IMR-90 (cell line): ENCODE measurements around the gene SNED1. TPM values are rescaled to one million over a fixed set of nuclear protein-coding genes. Genes with fewer than 3 reads are reported as not detected.

Source experiments
- ATAC-seq: fragments of 200-7000 bp; cut with Tn5 transposase; 2 replicates; pipeline ENCODE4 v1.9.1; 2020; ENCODE audit warnings: low read depth, mild to moderate bottlenecking, moderate library complexity
- BruUV-seq: library from RNA; stranded (reverse); fragments of 400-500 nt; replicated peaks from 2 replicates; lab custom pipeline; 2021; lab: Mats Ljungman, UMichigan
- CTCF ChIA-PET: fragments of 300-600 bp; formaldehyde crosslinking; extraction: SDS; loops from one replicate; lab custom pipeline; 2021; ENCODE audit warnings: antibody characterized with exemption; lab: Yijun Ruan, JAX
- POLR2A ChIA-PET: fragments of 300-600 bp; sonication (Branson Sonifier 250); formaldehyde crosslinking; loops from one replicate; lab custom pipeline; 2022; ENCODE audit warnings: antibody characterized with exemption; ENCODE audit not compliant: unreplicated experiment; lab: Charles Lee
- DNase-seq: peaks from one replicate; pipeline ENCODE4 v3.0.0; 2013
- H2AFZ ChIP-seq: replicated peaks from 2 replicates; pipeline ENCODE3; 2013; ENCODE audit warnings: low read length, mild to moderate bottlenecking; ENCODE audit not compliant: poor library complexity
- H2AK5ac ChIP-seq: 2 replicates; pipeline ENCODE4 v1.6.1; 2013; ENCODE audit warnings: low read depth, low read length, inconsistent platforms
- H2AK9ac ChIP-seq: replicated peaks from 2 replicates; pipeline ENCODE3; 2013; ENCODE audit warnings: mild to moderate bottlenecking, low read depth, low read length, moderate library complexity; ENCODE audit not compliant: poor library complexity
- H2BK120ac ChIP-seq: 2 replicates; pipeline ENCODE4 v1.6.1; 2013; ENCODE audit warnings: low read depth, low read length, inconsistent platforms
- H2BK15ac ChIP-seq: 3 replicates; pipeline ENCODE4 v1.6.1; 2013; ENCODE audit warnings: low read depth, low read length, inconsistent platforms
- H2BK20ac ChIP-seq: 2 replicates; pipeline ENCODE4 v1.6.1; 2013; ENCODE audit warnings: low read depth, mild to moderate bottlenecking, inconsistent platforms, low read length, moderate library complexity
- H2BK5ac ChIP-seq: 2 replicates; pipeline ENCODE4 v1.6.1; 2013; ENCODE audit warnings: mild to moderate bottlenecking, low read depth, low read length, inconsistent platforms; ENCODE audit not compliant: poor library complexity, severe bottlenecking
- H3K14ac ChIP-seq: replicated peaks from 2 replicates; pipeline ENCODE4 v1.6.1; 2013; ENCODE audit warnings: low read depth, low read length, inconsistent platforms
- H3K18ac ChIP-seq: 2 replicates; pipeline ENCODE4 v1.6.1; 2013; ENCODE audit warnings: low read depth, low read length, control low read depth
- H3K23ac ChIP-seq: 2 replicates; pipeline ENCODE4 v1.6.1; 2013; ENCODE audit warnings: low read depth, low read length, inconsistent platforms
- H3K27ac ChIP-seq: 2 replicates; pipeline ENCODE4 v1.5.1; 2013; ENCODE audit warnings: mild to moderate bottlenecking, control low read depth, low read length; ENCODE audit not compliant: insufficient read depth
- H3K27me3 ChIP-seq: 2 replicates; pipeline ENCODE4 v1.6.1; 2013; ENCODE audit warnings: low read length; ENCODE audit not compliant: control insufficient read depth, insufficient read depth
- H3K36me3 ChIP-seq: 2 replicates; pipeline ENCODE4 v1.6.1; 2013; ENCODE audit warnings: low read length, mixed read lengths; ENCODE audit not compliant: control insufficient read depth, insufficient read depth
- H3K4ac ChIP-seq: 2 replicates; pipeline ENCODE4 v1.6.1; 2013; ENCODE audit warnings: low read depth, low read length, inconsistent platforms
- H3K4me1 ChIP-seq: 2 replicates; pipeline ENCODE4 v1.6.1; 2013; ENCODE audit warnings: low read length, mixed read lengths; ENCODE audit not compliant: control insufficient read depth, insufficient read depth
- H3K4me2 ChIP-seq: 2 replicates; pipeline ENCODE4 v1.6.1; 2013; ENCODE audit warnings: low read depth, mild to moderate bottlenecking, control low read depth, low read length, moderate library complexity
- H3K4me3 ChIP-seq: 2 replicates; pipeline ENCODE4 v1.5.1; 2013; ENCODE audit warnings: low read depth, mild to moderate bottlenecking, control low read depth, low read length, moderate library complexity; ENCODE audit not compliant: insufficient read depth
- H3K56ac ChIP-seq: 2 replicates; pipeline ENCODE4 v1.6.1; 2013; ENCODE audit warnings: low read length, inconsistent platforms; ENCODE audit not compliant: insufficient read depth; ENCODE audit errors: extremely low read depth
- H3K79me1 ChIP-seq, 2 experiments: 2 replicates each; pipeline ENCODE4 v1.6.1; 2013; ENCODE audit warnings: low read length in 2 of 2, inconsistent platforms in 1 of 2, low read depth in 1 of 2
- H3K9ac ChIP-seq: 2 replicates; pipeline ENCODE4 v1.6.1; 2013; ENCODE audit warnings: low read depth, low read length, control low read depth
- H3K9me1 ChIP-seq: 2 replicates; pipeline ENCODE4 v1.6.1; 2013; ENCODE audit warnings: low read length, inconsistent platforms; ENCODE audit not compliant: insufficient read depth
- H3K9me3 ChIP-seq: 2 replicates; pipeline ENCODE4 v1.6.1; 2013; ENCODE audit warnings: low read length; ENCODE audit not compliant: control insufficient read depth, insufficient read depth
- H4K20me1 ChIP-seq: 2 replicates; pipeline ENCODE4 v1.6.1; 2013; ENCODE audit warnings: low read length, inconsistent platforms; ENCODE audit not compliant: insufficient read depth
- H4K5ac ChIP-seq: 2 replicates; pipeline ENCODE4 v1.6.1; 2013; ENCODE audit warnings: mild to moderate bottlenecking, low read depth, low read length, control low read depth
- H4K8ac ChIP-seq, 2 experiments: 2 replicates each; pipeline ENCODE4 v1.6.1; 2013; ENCODE audit warnings: low read depth in 2 of 2, low read length in 2 of 2, control low read depth in 1 of 2, inconsistent platforms in 1 of 2
- H4K91ac ChIP-seq: 2 replicates; pipeline ENCODE4 v1.6.1; 2013; ENCODE audit warnings: low read depth, low read length, inconsistent platforms; ENCODE audit not compliant: insufficient read depth
- BHLHE40 ChIP-seq: fragments of 150-350 bp; IDR thresholded peaks from 2 replicates; pipeline ENCODE4 v1.6.1; 2016; ENCODE audit warnings: mild to moderate bottlenecking, low read depth, low read length
- CEBPB ChIP-seq: IDR thresholded peaks from 2 replicates; pipeline ENCODE4 v1.6.1; 2012; ENCODE audit warnings: low read depth, low read length, improper control_type of control experiment
- CHD1 ChIP-seq: IDR thresholded peaks from 2 replicates; pipeline ENCODE4 v1.6.1; 2012; ENCODE audit warnings: low read depth, low read length, improper control_type of control experiment
- FOS ChIP-seq: fragments of 150-350 bp; IDR thresholded peaks from 2 replicates; pipeline ENCODE4 v1.6.1; 2016; ENCODE audit warnings: low read depth, low read length
- MAFK ChIP-seq: IDR thresholded peaks from 2 replicates; pipeline ENCODE4 v1.6.1; 2012; ENCODE audit warnings: low read depth, low read length, improper control_type of control experiment
- MXI1 ChIP-seq: IDR thresholded peaks from 2 replicates; pipeline ENCODE4 v1.6.1; 2012; ENCODE audit warnings: low read depth, mild to moderate bottlenecking, low read length, moderate library complexity, borderline replicate concordance
- NFE2L2 ChIP-seq: fragments of 150-350 bp; IDR thresholded peaks from 2 replicates; pipeline ENCODE4 v1.6.1; 2016; ENCODE audit warnings: low read depth, mild to moderate bottlenecking, low read length
- POLR2A ChIP-seq: IDR thresholded peaks from 2 replicates; pipeline ENCODE4 v1.6.1; 2012; ENCODE audit warnings: mild to moderate bottlenecking, low read depth, low read length
- RAD21 ChIP-seq: IDR thresholded peaks from 2 replicates; pipeline ENCODE4 v1.6.1; 2012; ENCODE audit warnings: low read length, improper control_type of control experiment
- RCOR1 ChIP-seq: IDR thresholded peaks from 2 replicates; pipeline ENCODE4 v1.6.1; 2012; ENCODE audit warnings: mild to moderate bottlenecking, low read length, improper control_type of control experiment; ENCODE audit not compliant: insufficient replicate concordance
- RFX5 ChIP-seq: IDR thresholded peaks from 2 replicates; pipeline ENCODE4 v1.8.0; 2012; ENCODE audit warnings: low read depth, mild to moderate bottlenecking, low read length, moderate library complexity
- SMC3 ChIP-seq: fragments of 150-350 bp; IDR thresholded peaks from 2 replicates; pipeline ENCODE4 v1.6.1; 2016; ENCODE audit warnings: low read depth, mild to moderate bottlenecking, antibody characterized with exemption, low read length, moderate library complexity
- WGBS, 2 experiments: methylation state at CpG; one replicate each; pipeline versions ENCODE4 v1.1.5 to v1.1.7; 2013; ENCODE audit warnings: missing lambda C conversion rate in 2 of 2; ENCODE audit not compliant: insufficient read length in 1 of 2; ENCODE audit errors: extremely low coverage in 2 of 2; 5-methylcytosine and 5-hydroxymethylcytosine counted together
- dilution Hi-C: fragments of 300-500 bp; cut with HindIII; formaldehyde crosslinking; loops from one replicate; pipeline ENCODE4 v1.14.3; 2018; ENCODE audit warnings: low sequenced_read_pairs; ENCODE audit not compliant: unreplicated experiment
- in situ Hi-C: fragments of 300-500 bp; cut with MboI; formaldehyde crosslinking; loops from 3 replicates; pipeline ENCODE4 v1.14.3; 2019; ENCODE audit warnings: low sequenced_read_pairs, inconsistent platforms, mixed read lengths
- intact Hi-C: fragments of 100-400 bp; cut with micrococcal nuclease; formaldehyde crosslinking; loops from 2 replicates; pipeline ENCODE4 v1.10.0; 2022
- polyA plus RNA-seq, 3 experiments: library from polyadenylated mRNA; depleted of rRNA; stranded (reverse); fragments of >200 nt; gene quantifications; 2 replicates each; pipeline ENCODE4 v1.2.3, GENCODE V29; 2012; ENCODE audit warnings: low replicate concordance in 1 of 3
- total RNA-seq: library from RNA; depleted of rRNA; stranded (reverse); fragments of >200 nt; gene quantifications from 2 replicates; pipeline ENCODE4 v1.2.3, GENCODE V29; 2012
- TF ChIP-seq, protein P1 (sequence below): fragments of 150-350 bp; IDR thresholded peaks from 2 replicates; pipeline ENCODE4 v1.6.1; 2016; ENCODE audit warnings: low read depth, mild to moderate bottlenecking, low read length, moderate library complexity, borderline replicate concordance
- TF ChIP-seq, protein P2 (sequence below): fragments of 150-350 bp; IDR thresholded peaks from 2 replicates; pipeline ENCODE4 v1.6.1; 2017; ENCODE audit warnings: mild to moderate bottlenecking, antibody characterized with exemption, low read length, low read depth
- TF ChIP-seq, protein P3 (sequence below): conservative IDR thresholded peaks from 2 replicates; pipeline ENCODE4 v1.5.1; 2012; ENCODE audit warnings: mild to moderate bottlenecking, low read depth, low read length, improper control_type of control experiment

The SNED1 gene
- total and polyA plus RNA-seq, 2 of the 4 experiments (the other 2 are of a cell fraction), result 1.1 to 3.4 TPM

DNA sequence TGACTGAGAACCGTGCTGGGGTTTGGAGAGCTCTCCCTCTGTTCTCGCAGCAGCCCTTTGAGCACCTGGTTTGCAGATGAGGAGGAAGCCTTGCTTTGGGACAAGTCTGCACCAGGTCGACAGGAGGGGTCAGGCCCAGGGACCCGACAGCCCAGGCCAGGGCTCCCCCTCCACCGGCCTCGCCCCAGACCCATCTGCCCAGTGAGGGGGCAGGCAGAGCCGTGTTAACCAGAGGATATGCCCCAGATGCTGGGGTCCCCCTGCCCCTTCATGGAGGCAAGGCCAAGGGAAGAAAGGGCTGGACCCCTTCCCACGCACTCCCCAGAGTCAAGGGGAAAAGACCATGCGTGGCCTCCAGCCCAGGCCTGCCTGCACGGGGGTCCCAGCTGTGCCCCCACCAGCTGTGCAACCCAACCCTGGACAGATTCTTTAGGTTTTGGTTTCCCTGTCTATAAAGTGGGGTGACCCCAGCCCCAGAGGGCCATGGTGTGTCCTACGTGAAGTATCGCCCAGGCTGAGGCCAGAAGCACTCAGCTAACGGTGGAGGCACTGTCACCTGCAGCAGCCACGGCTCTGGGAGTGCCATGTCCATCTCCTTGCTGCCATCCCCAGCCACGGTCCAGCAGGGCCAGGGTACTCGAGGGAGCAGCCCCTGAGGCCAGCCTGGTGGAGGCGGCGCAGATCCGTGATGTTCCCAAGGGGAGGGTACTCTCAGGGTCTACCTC is 4.8 kb upstream of the SNED1 start:
- Histone ChIP-seq H3K36me3 (no peaks in the 10 kb centered on the region), H3K56ac (no peak overlapping the region), H3K79me1 (no peaks in the 10 kb centered on the region), H3K4me3 (no peak overlapping the region), H3K27ac (no peak overlapping the region), H3K4me2 (no peak overlapping the region), H2AK5ac (peak overlapping the region; percentile 89), H4K91ac (peak overlapping the region; percentile 32), H4K20me1 (no peaks in the 10 kb centered on the region), H3K9ac (no peak overlapping the region), H3K4ac (no peak overlapping the region; the same call in 1 of the 2 replicates), H2AK9ac (no peak overlapping the region), H3K4me1 (peaks cover 33% of the 10 kb centered on the region), H4K5ac (no peak overlapping the region; the same call in 1 of the 2 replicates), H4K8ac (0 out of 4 replicates have a peak overlapping the region, but pooled peaks of 1 of the 2 experiments have one; percentile 66), H3K27me3 (no peaks in the 10 kb centered on the region), H2BK20ac (no peak overlapping the region), H3K9me3 (peaks cover 2% of the 10 kb centered on the region; the same call in 1 of the 2 replicates), H2AFZ (no peak overlapping the region), H2BK120ac (peak overlapping the region; percentile 49; the same call in 1 of the 2 replicates), H2BK15ac (no peak overlapping the region; the same call in 2 of the 3 replicates), H3K9me1 (peaks cover 11% of the 10 kb centered on the region), H2BK5ac (no peak overlapping the region), H3K23ac (no peak overlapping the region), H3K14ac (no peak overlapping the region), H3K18ac (no peak overlapping the region; the same call in 1 of the 2 replicates)
- WGBS, 2 experiments, result 98% methylated on average over 8 of the region's 19 CpGs; no CpG with 5 or more reads in 1 of the 2 experiments
- dilution Hi-C loops (no loop called here), in situ Hi-C loops (no loop called here), intact Hi-C loops (loop anchor here (10.0 kb wide), 1 partner anchor 429 kb away; the partner anchor contains the start of genes DUSP28 and RNPEPL1)
- ChIA-PET POLR2A (no interaction called here), CTCF (no interaction called here)
- no peak for ATAC-seq
- no peak for DNase-seq
- no TSS peak for BruUV-seq
- TF ChIP-seq BHLHE40, result no peak
- TF ChIP-seq, protein P1, sequence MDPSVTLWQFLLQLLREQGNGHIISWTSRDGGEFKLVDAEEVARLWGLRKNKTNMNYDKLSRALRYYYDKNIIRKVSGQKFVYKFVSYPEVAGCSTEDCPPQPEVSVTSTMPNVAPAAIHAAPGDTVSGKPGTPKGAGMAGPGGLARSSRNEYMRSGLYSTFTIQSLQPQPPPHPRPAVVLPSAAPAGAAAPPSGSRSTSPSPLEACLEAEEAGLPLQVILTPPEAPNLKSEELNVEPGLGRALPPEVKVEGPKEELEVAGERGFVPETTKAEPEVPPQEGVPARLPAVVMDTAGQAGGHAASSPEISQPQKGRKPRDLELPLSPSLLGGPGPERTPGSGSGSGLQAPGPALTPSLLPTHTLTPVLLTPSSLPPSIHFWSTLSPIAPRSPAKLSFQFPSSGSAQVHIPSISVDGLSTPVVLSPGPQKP, result no peak
- no peak for TF ChIP-seq FOS
- no peak for TF ChIP-seq RAD21
- TF ChIP-seq CEBPB, result no peak
- no peak for TF ChIP-seq MXI1
- TF ChIP-seq MAFK, result no peak
- no peak for TF ChIP-seq RCOR1
- TF ChIP-seq CHD1, result no peak
- TF ChIP-seq, protein P2, sequence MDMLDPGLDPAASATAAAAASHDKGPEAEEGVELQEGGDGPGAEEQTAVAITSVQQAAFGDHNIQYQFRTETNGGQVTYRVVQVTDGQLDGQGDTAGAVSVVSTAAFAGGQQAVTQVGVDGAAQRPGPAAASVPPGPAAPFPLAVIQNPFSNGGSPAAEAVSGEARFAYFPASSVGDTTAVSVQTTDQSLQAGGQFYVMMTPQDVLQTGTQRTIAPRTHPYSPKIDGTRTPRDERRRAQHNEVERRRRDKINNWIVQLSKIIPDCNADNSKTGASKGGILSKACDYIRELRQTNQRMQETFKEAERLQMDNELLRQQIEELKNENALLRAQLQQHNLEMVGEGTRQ, result no peak
- no peak for TF ChIP-seq NFE2L2
- TF ChIP-seq RFX5, result no peak
- no peak for TF ChIP-seq POLR2A
- TF ChIP-seq, protein P3, sequence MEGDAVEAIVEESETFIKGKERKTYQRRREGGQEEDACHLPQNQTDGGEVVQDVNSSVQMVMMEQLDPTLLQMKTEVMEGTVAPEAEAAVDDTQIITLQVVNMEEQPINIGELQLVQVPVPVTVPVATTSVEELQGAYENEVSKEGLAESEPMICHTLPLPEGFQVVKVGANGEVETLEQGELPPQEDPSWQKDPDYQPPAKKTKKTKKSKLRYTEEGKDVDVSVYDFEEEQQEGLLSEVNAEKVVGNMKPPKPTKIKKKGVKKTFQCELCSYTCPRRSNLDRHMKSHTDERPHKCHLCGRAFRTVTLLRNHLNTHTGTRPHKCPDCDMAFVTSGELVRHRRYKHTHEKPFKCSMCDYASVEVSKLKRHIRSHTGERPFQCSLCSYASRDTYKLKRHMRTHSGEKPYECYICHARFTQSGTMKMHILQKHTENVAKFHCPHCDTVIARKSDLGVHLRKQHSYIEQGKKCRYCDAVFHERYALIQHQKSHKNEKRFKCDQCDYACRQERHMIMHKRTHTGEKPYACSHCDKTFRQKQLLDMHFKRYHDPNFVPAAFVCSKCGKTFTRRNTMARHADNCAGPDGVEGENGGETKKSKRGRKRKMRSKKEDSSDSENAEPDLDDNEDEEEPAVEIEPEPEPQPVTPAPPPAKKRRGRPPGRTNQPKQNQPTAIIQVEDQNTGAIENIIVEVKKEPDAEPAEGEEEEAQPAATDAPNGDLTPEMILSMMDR, result no peak
- TF ChIP-seq SMC3, result no peak
